Suprapubic skin (tissue), 4 donors: ENCODE measurements around the gene CYB5R2. TPM values are rescaled to one million over a fixed set of nuclear protein-coding genes. Genes with fewer than 3 reads are reported as not detected.
A peak's percentile ranks its signal among the peaks of the same experiment; 100 is the strongest.

Source experiments
- DNase-seq, 2 donors: peaks; one replicate each; pipeline ENCODE4 v3.0.0-alpha.2; 2019; ENCODE audit warnings: low spot score in 2 of 2
- H3K27ac ChIP-seq: fragments of 200-600 bp; sonication (generic); one replicate; pipeline ENCODE4 v1.5.1; 2019
- H3K27me3 ChIP-seq: fragments of 200-600 bp; sonication (generic); one replicate; pipeline ENCODE4 v1.5.1; 2019
- H3K36me3 ChIP-seq: fragments of 200-600 bp; sonication (generic); one replicate; pipeline ENCODE4 v1.5.1; 2019
- H3K4me1 ChIP-seq: fragments of 200-600 bp; sonication (generic); one replicate; pipeline ENCODE4 v1.5.1; 2019
- H3K4me3 ChIP-seq: fragments of 200-600 bp; sonication (generic); one replicate; pipeline ENCODE4 v1.5.1; 2019; ENCODE audit warnings: mild to moderate bottlenecking
- H3K9me3 ChIP-seq: fragments of 200-600 bp; sonication (generic); one replicate; pipeline ENCODE4 v1.5.1; 2019
- EP300 ChIP-seq: sonication (generic); formaldehyde crosslinking; IDR thresholded peaks from one replicate; pipeline ENCODE4 v1.6.1; 2017; ENCODE audit warnings: antibody characterized with exemption
- POLR2A ChIP-seq, 2 donors: fragments of 450-650 bp; IDR thresholded peaks; one replicate each; pipeline ENCODE4 v1.6.1; 2017; ENCODE audit warnings: antibody characterized with exemption in 2 of 2, mild to moderate bottlenecking in 2 of 2, moderate library complexity in 2 of 2
- POLR2AphosphoS5 ChIP-seq, 3 donors: sonication (generic); formaldehyde crosslinking; IDR thresholded peaks; one replicate each; pipeline ENCODE4 v1.6.1; 2017; ENCODE audit warnings: antibody characterized with exemption in 3 of 3
- WGBS: methylation state at CpG from one replicate; pipeline ENCODE4 v1.1.5; 2018; 5-methylcytosine and 5-hydroxymethylcytosine counted together
- total RNA-seq, 4 donors: library from RNA; depleted of rRNA; stranded (reverse); fragments of >200 nt; gene quantifications; one replicate each; pipeline ENCODE4 v1.1.0, GENCODE V29; 2016
- TF ChIP-seq, protein P1 (sequence below), 2 donors: fragments of 200-600 bp in 1 of 2; fragments of 450-650 bp in 1 of 2; sonication (generic) in 1 of 2; IDR thresholded peaks; one replicate each; pipeline ENCODE4 v1.5.1; 2016 to 2019; ENCODE audit warnings: antibody characterized with exemption in 2 of 2, mild to moderate bottlenecking in 1 of 2, moderate library complexity in 1 of 2

CYB5R2 gene
- total RNA-seq, 4 donors from 2014 or later: 30.7 to 78.4 (median 53.9) TPM

DNA sequence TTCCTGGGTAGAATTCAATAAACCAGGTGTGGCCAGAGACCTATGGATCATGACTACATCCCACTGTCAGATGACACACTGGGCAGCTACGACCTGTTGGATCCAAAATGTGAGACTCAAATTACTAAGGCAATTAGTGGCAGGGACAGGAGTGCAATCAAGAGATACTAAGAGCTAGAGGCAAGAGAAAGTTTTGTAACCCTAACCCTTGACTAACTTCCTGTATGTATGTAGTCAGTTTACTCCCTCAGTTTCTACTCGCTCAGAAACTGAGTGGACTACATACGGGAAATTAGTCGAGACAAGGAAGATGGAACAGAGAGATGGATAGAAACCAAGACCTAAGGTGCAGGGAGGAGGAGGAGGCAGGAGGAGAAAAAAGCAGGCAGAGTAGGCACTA lies 2.7 kb downstream of the CYB5R2 start:
- 89% methylated on average over 4 of the region's 4 CpGs for WGBS
- no peaks in the 10 kb centered on the region for H3K9me3 ChIP-seq
- no peak for TF ChIP-seq POLR2A (IDR thresholded peaks at IDR 0.05)
- TF ChIP-seq POLR2AphosphoS5 (IDR thresholded peaks at IDR 0.05): no peak
- TF ChIP-seq EP300: no peak
- TF ChIP-seq, protein P1, sequence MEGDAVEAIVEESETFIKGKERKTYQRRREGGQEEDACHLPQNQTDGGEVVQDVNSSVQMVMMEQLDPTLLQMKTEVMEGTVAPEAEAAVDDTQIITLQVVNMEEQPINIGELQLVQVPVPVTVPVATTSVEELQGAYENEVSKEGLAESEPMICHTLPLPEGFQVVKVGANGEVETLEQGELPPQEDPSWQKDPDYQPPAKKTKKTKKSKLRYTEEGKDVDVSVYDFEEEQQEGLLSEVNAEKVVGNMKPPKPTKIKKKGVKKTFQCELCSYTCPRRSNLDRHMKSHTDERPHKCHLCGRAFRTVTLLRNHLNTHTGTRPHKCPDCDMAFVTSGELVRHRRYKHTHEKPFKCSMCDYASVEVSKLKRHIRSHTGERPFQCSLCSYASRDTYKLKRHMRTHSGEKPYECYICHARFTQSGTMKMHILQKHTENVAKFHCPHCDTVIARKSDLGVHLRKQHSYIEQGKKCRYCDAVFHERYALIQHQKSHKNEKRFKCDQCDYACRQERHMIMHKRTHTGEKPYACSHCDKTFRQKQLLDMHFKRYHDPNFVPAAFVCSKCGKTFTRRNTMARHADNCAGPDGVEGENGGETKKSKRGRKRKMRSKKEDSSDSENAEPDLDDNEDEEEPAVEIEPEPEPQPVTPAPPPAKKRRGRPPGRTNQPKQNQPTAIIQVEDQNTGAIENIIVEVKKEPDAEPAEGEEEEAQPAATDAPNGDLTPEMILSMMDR (IDR thresholded peaks at IDR 0.05): no peak
- H3K27ac ChIP-seq: peak overlapping the region; percentile 8
- DNase-seq: no peak
- H3K4me1 ChIP-seq: peaks cover 34% of the 10 kb centered on the region
- H3K36me3 ChIP-seq: peaks cover 21% of the 10 kb centered on the region
- H3K4me3 ChIP-seq: no peak overlapping the region
- no peaks in the 10 kb centered on the region for H3K27me3 ChIP-seq

DNA sequence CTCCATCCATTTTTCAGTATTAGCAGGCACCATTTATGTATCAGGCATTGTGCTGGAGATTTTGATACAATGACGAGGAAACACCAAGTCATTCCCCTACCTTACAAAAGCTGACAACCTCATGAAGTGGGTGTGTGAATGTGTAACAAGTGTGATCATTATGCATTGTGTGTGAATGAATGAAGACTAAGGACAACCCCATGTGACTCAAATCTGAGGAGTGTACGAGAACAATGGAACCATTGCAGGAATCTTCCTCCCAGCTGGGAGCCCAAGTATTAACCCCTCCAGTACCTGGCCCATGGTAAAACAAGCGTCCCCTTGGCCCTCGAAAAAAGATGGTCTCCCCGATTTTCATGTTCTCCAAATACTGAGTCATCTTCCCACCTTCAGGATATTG lies 4.4 kb downstream of the CYB5R2 start:
- no peaks in the 10 kb centered on the region for H3K9me3 ChIP-seq
- DNase-seq: no peak
- peaks cover 36% of the 10 kb centered on the region for H3K36me3 ChIP-seq
- TF ChIP-seq POLR2A (IDR thresholded peaks at IDR 0.05): no peak
- TF ChIP-seq, protein P1 (IDR thresholded peaks at IDR 0.05): no peak
- no peak for TF ChIP-seq EP300
- no peak for TF ChIP-seq POLR2AphosphoS5 (IDR thresholded peaks at IDR 0.05)
- H3K27ac ChIP-seq: peak overlapping the region; percentile 69
- H3K4me1 ChIP-seq: peaks cover 32% of the 10 kb centered on the region
- 53% methylated on average over 5 of the region's 5 CpGs for WGBS
- H3K4me3 ChIP-seq: no peak overlapping the region
- no peaks in the 10 kb centered on the region for H3K27me3 ChIP-seq

DNA sequence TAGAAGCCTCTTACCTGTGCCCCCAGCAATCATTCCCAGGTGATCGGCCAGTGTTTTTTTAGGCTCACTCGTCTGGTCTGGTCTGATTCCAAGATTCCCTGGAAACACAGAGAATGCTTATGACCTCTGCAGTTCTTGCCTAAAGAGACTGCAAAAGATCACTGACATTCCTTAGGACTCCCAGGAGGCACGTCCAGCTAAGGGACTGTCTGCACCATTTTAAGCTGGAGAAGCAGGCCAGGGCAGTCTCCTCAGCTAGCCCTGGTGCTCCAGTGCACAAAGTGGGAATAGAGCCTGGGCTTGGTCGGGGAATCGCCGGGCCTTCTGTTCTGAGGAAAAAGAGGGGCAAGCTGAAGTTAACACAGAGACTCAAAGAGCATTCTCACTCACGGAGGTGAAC lies 4.8 kb downstream of the CYB5R2 start:
- peaks cover 32% of the 10 kb centered on the region for H3K4me1 ChIP-seq
- H3K27ac ChIP-seq: peak overlapping the region; percentile 69
- peaks cover 36% of the 10 kb centered on the region for H3K36me3 ChIP-seq
- no peaks in the 10 kb centered on the region for H3K27me3 ChIP-seq
- TF ChIP-seq POLR2A (IDR thresholded peaks at IDR 0.05) (no peak), POLR2AphosphoS5 (IDR thresholded peaks at IDR 0.05) (no peak), EP300 (no peak)
- TF ChIP-seq, protein P1 (IDR thresholded peaks at IDR 0.05): no peak
- no peak for DNase-seq
- 71% methylated on average over 7 of the region's 7 CpGs for WGBS
- no peaks in the 10 kb centered on the region for H3K9me3 ChIP-seq
- no peak overlapping the region for H3K4me3 ChIP-seq

DNA sequence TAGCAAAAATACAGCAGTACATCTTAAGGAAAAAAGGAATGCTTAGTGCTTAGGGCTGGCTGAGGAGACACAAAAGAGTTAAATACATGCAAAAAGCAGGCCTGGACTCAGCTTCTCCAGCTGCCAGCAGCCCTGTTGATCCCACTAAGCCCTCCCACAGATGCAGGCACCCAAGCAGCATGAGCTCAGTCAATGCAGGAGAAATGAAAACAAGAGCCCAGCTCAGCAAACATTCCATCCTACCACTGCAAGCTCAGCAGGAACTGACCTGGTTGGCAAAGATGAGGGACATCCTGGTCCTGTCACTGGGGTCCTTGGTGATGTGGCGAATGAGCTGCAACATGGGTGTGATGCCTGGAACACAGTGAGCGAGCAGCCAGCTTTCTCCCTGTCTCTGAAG lies 5.8 kb downstream of the CYB5R2 start:
- 86% methylated on average over 2 of the region's 2 CpGs for WGBS
- no peaks in the 10 kb centered on the region for H3K27me3 ChIP-seq
- no peak overlapping the region for H3K27ac ChIP-seq
- TF ChIP-seq EP300 (no peak), POLR2AphosphoS5 (IDR thresholded peaks at IDR 0.05) (no peak), POLR2A (IDR thresholded peaks at IDR 0.05) (no peak)
- TF ChIP-seq, protein P1 (IDR thresholded peaks at IDR 0.05): no peak
- no peak for DNase-seq
- peaks cover 24% of the 10 kb centered on the region for H3K4me1 ChIP-seq
- H3K4me3 ChIP-seq: no peak overlapping the region
- peaks cover 36% of the 10 kb centered on the region for H3K36me3 ChIP-seq
- no peaks in the 10 kb centered on the region for H3K9me3 ChIP-seq

DNA sequence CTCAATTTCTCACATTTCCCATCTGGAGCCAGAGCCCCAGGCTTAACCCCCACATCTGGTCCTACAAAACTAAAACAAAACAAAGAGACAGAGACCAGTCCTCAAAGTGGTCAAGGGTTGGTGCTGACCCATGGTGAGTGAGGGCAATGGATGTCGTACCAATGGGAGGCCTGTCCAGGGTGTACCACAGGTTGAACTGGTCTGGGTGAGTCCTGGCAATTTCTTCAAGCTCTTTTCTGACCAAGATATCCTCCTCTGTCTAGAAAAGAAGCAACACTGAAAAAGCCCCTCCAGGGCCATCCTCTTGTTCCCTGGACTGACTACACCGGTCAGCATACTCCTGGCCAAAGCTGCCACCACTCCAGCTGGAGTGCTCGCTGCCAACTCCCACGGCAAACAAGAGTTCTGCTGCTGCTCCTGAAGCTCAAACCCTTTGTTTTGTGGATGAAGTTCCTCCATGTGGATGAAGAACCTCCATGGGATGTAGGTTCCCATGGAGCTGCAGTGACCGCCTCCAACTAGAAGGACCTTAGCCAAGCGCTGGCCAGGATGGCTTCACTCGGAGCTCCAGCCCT lies 6.9 kb downstream of the CYB5R2 start:
- Histone ChIP-seq H3K4me3 (no peak overlapping the region), H3K27ac (no peak overlapping the region), H3K4me1 (peaks cover 14% of the 10 kb centered on the region), H3K36me3 (peaks cover 36% of the 10 kb centered on the region), H3K9me3 (no peaks in the 10 kb centered on the region), H3K27me3 (no peaks in the 10 kb centered on the region)
- DNase-seq: no peak
- 88% methylated on average over 7 of the region's 7 CpGs for WGBS
- TF ChIP-seq POLR2A (IDR thresholded peaks at IDR 0.05): no peak
- no peak for TF ChIP-seq EP300
